AG09309 (cell line): ENCODE measurements around the gene CNTNAP5.
A peak's percentile ranks its signal among the peaks of the same experiment; 100 is the strongest.

ENCODE experiments used
- DNase-seq: peaks from one replicate; pipeline ENCODE4 v3.0.0-alpha.2; 2010; ENCODE audit warnings: low read depth
- H3K4me3 ChIP-seq: 2 replicates; pipeline ENCODE4 v1.5.1; 2011; ENCODE audit warnings: mild to moderate bottlenecking, low read depth, low read length, moderate library complexity; ENCODE audit not compliant: control insufficient read depth
- CTCF ChIP-seq: IDR thresholded peaks from 2 replicates; pipeline ENCODE4 v1.5.1; 2011; ENCODE audit warnings: mild to moderate bottlenecking, low read depth, low read length, inconsistent platforms; ENCODE audit not compliant: insufficient read depth, control insufficient read depth; ENCODE audit errors: missing control alignments

CNTNAP5 gene

DNA sequence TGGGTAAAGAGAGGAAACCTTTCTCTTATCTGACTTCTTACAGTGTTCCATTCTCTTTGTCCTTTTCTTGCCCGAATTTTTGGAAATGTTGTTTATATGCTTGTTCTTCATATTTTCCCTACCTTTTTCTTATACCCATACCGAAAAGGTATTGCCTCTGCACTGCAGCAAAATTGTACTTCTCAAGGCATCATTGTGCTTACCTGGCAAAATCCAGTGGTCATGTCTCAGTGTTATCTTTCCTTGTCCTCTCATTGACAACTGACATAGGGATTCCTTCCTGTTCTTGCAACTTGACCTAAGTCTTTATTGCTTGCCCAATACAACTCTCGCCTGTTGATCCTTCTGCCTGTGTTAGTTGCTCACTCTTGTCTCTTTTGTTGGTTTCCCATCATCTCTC is 842.2 kb downstream of the CNTNAP5 start:
- DNase-seq, result no peak

GRCh38 chr2:124874219-124874618 is 849.1 kb downstream of the CNTNAP5 start:
- no peak for TF ChIP-seq CTCF
- no peak overlapping the region for H3K4me3 ChIP-seq
- DNase-seq, result no peak

More for the DNA sequence above, 842.2 kb downstream of the CNTNAP5 start:
- TF ChIP-seq CTCF, result no peak
- no peak overlapping the region for H3K4me3 ChIP-seq

GRCh38 chr2:124874676-124875075 is 849.6 kb downstream of the CNTNAP5 start:
- no peak overlapping the region for H3K4me3 ChIP-seq
- no peak for DNase-seq
- no peak for TF ChIP-seq CTCF

GRCh38 chr2:124875627-124876244 is 850.6 kb downstream of the CNTNAP5 start:
- DNase-seq, result no peak
- no peak overlapping the region for H3K4me3 ChIP-seq
- TF ChIP-seq CTCF, result no peak

DNA sequence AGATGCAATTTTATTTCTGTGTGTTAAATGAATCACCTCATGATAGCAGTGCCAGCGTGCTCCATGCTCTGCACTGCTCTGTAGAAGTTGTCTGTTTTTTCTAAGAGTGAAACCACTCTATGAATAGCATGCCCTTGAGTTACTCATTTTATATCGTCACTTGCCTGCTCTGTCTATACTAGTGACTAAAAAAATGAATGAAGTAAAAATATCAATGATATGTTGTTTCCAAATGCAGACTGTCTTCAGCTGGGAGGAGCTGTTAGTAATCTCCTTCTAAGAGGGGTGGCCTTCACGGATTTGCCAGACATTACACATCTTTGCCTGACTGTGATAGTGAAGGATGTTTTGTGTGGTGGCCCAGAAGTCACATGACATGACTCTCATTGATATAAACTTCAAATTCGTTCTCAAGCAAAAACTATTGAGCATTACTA is 852.1 kb downstream of the CNTNAP5 start:
- no peak for TF ChIP-seq CTCF
- no peak overlapping the region for H3K4me3 ChIP-seq
- peak; percentile 48 for DNase-seq

DNA sequence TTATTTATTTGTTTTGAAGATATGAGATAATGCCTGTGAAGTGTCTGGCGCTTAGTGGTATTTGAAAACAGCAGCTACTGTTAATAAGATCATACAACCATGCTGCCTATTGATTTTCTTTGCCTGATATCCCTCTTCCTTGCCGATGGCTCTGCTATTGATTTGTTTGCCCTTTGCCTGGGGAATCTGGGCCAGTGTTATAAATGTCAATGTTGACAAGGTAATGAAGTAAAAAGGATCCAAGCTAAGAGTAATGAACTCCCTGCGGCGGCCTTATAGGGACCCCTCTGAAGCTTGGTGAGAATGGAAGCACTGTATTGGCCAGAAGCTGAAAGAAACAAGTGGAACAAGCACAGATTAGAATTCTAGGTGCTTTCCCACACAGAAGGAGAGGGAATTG is 854.6 kb downstream of the CNTNAP5 start:
- DNase-seq, result no peak
- no peak for TF ChIP-seq CTCF
- no peak overlapping the region for H3K4me3 ChIP-seq
